ENCODE measurements around the gene SIAE.

The SIAE gene

DNA sequence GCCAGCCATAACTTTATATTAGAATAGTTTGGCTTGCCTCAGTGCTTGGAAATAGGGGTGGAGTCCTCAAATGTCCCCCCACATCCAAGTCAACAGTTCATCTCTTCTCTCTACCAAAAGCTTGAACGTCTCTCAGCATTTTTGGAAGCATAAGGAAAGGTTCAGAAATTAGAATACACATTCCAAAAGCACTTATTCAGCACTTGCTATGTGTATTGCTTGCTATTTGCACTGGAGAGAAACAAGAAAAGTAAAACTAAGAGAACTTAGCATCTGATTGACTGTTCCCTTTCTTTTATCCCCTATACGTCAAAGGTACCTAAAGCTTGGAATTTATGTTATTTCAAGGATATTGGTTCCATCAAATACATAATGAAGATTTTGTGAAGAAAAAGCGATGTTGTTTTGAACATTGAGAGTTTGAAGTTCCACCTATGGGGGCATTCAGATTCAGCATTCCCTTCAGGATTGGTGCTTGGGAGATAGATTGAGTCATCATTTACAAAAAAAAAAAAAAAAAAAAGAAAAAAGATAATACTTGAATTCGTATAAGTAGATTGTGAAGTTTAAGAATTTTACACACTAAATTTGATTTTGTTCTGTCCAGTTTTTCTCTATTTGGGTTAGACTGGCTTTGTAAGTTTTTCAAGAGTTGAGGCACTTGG lies 49.5 kb downstream of the SIAE start:
- intact Hi-C loops (cut with DNase I; ENCODE audit: low total_unique reads) = no loop called here

DNA sequence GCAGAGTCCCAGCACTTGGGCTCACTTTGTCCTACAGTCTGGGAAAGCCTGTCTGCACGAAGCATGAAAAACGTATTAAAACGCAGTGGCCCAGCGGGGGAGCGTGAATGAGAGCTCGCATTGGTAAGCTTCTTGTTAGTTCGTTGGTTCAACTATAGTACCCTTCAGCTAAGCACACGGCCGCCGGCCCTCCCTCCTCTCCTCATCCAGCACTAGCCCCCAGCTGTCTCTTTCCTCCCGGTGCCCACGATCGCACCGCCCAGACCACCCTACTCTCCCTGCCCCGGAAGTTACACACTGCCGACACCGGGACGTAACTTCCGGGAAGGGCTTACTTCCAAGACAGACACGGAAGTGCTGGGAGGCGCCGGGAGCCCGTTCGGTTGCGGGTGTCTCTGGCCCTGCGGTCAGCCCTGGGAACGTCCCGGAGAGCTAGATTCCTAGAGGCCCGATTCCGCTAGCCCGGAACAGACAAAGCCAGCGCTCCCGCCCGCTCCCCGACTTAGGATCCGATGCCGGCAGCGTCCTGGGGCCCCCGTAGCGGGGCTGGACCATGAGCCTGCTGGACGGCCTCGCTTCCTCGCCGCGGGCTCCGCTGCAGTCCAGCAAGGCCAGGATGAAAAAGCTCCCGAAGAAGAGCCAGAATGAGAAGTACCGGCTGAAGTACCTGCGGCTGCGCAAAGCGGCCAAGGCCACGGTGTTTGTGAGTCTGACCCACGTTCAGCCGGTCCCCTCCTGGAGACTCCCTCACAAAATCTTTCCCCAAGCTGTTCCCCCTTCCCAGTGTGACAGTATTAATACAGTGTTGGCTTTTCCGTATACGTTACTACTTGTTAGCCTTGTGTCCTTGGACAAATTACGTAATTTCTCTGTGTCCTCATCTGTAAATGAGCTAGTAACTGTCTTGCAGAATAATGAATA lies 50.7 kb downstream of the SIAE start, which contains the start of gene TBRG1:
TSS of gene TBRG1 (plus strand) at position 334 of the 921 bp plus-strand sequence. CDS start at position 554, 220 bp downstream.
- Histone ChIP-seq H3K27me3 (no peaks in the 10 kb centered on the region), H3K4me3 (peak within 1 kb of the TSS; percentile 77 to 84), H3K36me3 (peaks cover 25 to 30% (median 27%) of the 10 kb centered on the region in 3 donors), H3K4me1 (peaks cover 0 to 24% (median 18%) of the 10 kb centered on the region in 4 donors), H3K27ac (peak within 1 kb of the TSS; percentile 92 to 94), H3K9me3 (no peaks in the 10 kb centered on the region)
- intact Hi-C loops (cut with DNase I; ENCODE audit: low total_unique reads) = no loop called here
- peak; percentile 90 to 92 for DNase-seq
- TF ChIP-seq, protein P1, sequence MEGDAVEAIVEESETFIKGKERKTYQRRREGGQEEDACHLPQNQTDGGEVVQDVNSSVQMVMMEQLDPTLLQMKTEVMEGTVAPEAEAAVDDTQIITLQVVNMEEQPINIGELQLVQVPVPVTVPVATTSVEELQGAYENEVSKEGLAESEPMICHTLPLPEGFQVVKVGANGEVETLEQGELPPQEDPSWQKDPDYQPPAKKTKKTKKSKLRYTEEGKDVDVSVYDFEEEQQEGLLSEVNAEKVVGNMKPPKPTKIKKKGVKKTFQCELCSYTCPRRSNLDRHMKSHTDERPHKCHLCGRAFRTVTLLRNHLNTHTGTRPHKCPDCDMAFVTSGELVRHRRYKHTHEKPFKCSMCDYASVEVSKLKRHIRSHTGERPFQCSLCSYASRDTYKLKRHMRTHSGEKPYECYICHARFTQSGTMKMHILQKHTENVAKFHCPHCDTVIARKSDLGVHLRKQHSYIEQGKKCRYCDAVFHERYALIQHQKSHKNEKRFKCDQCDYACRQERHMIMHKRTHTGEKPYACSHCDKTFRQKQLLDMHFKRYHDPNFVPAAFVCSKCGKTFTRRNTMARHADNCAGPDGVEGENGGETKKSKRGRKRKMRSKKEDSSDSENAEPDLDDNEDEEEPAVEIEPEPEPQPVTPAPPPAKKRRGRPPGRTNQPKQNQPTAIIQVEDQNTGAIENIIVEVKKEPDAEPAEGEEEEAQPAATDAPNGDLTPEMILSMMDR (IDR thresholded peaks at IDR 0.05) = no peak

More for the DNA sequence above, 49.5 kb downstream of the SIAE start:
- peaks cover 31 to 36% (median 34%) of the 10 kb centered on the region in 3 donors for H3K36me3 ChIP-seq
- H3K27me3 ChIP-seq = no peaks in the 10 kb centered on the region
- TF ChIP-seq, protein P1 (IDR thresholded peaks at IDR 0.05) = no peak
- DNase-seq = no peak
- H3K27ac ChIP-seq = peak overlapping the region; percentile 92 to 94
- H3K9me3 ChIP-seq = no peaks in the 10 kb centered on the region
- H3K4me3 ChIP-seq = peak overlapping the region; percentile 77 to 84
- H3K4me1 ChIP-seq = peaks cover 0 to 24% (median 18%) of the 10 kb centered on the region in 4 donors

DNA sequence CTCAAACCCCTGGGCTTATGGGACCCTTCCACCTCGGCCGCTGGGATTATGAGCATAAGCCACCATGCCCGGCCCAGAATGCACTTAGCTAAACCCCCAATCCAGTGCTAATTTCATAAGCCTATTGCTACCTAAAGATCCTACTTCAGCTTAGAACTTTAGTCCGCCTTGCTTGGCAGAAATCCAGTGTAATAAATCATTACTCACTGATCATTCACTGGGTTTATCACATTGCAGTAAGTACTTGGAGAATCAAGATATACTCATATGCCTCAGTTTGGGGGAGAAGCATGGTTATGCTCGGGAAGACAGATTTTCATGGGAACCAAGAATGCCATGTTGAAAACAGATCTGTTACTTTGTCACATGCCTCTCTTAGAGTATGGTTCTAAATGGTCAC lies 54.7 kb downstream of the SIAE start:
- no peak for DNase-seq
- Histone ChIP-seq H3K27ac (no peak overlapping the region), H3K4me3 (no peak overlapping the region), H3K36me3 (no peaks in the 10 kb centered on the region), H3K27me3 (peaks cover 0 to 21% of the 10 kb centered on the region in 2 donors), H3K4me1 (peaks cover 0 to 11% (median 7%) of the 10 kb centered on the region in 4 donors), H3K9me3 (no peaks in the 10 kb centered on the region)
- TF ChIP-seq, protein P1 (IDR thresholded peaks at IDR 0.05) = no peak
- intact Hi-C loops (cut with DNase I; ENCODE audit: low total_unique reads) = no loop called here

DNA sequence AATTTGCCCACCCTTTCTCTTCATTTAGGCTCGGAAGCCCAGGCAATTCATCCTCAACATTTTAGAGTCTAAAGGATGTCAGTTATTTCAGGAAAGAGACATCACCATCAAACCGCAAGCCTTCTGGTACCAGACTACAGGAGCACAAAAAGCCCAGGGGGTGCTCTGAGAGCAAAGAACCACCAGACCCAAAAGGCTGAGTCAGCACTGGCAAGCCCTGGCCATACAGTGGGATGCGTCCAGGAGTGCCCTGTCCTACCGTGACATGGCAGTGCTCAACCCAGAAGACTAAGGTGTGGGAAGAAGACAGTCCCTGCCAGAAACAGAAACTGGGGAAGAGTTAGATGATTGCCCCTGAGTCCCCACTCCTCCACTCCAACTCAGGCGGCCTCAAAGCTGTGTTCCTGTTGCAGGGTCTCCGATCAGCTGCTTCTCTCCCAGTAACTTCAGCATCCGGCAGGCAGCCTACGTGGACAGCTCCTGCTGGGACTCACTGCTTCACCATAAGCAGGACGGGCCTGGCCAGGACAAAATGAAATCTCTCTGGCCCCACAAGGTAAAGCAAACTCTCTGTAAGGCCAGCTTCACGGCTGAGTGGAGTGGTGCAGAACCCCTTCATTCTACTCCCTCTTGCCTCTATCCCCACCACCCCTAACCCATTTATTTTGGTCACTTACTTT lies 60.8 kb downstream of the SIAE start:
- Histone ChIP-seq H3K27me3 (peaks cover 0 to 28% of the 10 kb centered on the region in 2 donors), H3K9me3 (no peaks in the 10 kb centered on the region), H3K4me3 (no peak overlapping the region), H3K36me3 (no peaks in the 10 kb centered on the region), H3K4me1 (no peaks in the 10 kb centered on the region), H3K27ac (no peak overlapping the region)
- TF ChIP-seq, protein P1 (IDR thresholded peaks at IDR 0.05) = no peak
- no peak for DNase-seq
- intact Hi-C loops (cut with DNase I; ENCODE audit: low total_unique reads) = no loop called here

DNA sequence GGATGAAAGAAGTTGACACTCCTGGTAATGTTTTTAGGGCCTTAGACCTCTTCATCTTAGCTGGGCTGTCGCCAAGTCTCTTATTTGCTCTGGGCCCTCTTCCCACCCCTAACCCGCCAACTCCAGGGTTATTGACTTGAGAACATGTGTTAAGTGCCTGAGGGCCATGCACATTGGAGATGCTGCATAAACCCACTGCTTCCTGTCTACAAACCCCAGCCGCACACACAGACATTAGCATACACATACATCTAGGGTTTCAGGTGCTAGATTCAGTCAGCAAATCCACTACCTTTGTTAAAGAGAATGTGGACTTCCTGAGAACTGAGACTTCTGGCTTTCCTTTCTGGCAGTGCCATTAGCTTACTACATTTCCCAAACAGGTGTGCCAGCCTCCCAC lies 61.5 kb downstream of the SIAE start:
- no peaks in the 10 kb centered on the region for H3K4me1 ChIP-seq
- H3K27ac ChIP-seq = no peak overlapping the region
- H3K36me3 ChIP-seq = no peaks in the 10 kb centered on the region

More for the DNA sequence above, 61.5 kb downstream of the SIAE start:
- peaks cover 0 to 27% of the 10 kb centered on the region in 2 donors for H3K27me3 ChIP-seq
- TF ChIP-seq, protein P1 (IDR thresholded peaks at IDR 0.05) = no peak
- no peaks in the 10 kb centered on the region for H3K9me3 ChIP-seq
- intact Hi-C loops (cut with DNase I; ENCODE audit: low total_unique reads) = no loop called here
- DNase-seq = no peak
- no peak overlapping the region for H3K4me3 ChIP-seq
